ENCODE data around the gene ZGPAT.
A peak's percentile ranks its signal among the peaks of the same experiment; 100 is the strongest.
"Not testable (repeated sequence)": the region's sequence is repeated elsewhere in the genome, so short reads cannot be mapped to it uniquely, and the experiment has no call there.

The ZGPAT gene, protein sequence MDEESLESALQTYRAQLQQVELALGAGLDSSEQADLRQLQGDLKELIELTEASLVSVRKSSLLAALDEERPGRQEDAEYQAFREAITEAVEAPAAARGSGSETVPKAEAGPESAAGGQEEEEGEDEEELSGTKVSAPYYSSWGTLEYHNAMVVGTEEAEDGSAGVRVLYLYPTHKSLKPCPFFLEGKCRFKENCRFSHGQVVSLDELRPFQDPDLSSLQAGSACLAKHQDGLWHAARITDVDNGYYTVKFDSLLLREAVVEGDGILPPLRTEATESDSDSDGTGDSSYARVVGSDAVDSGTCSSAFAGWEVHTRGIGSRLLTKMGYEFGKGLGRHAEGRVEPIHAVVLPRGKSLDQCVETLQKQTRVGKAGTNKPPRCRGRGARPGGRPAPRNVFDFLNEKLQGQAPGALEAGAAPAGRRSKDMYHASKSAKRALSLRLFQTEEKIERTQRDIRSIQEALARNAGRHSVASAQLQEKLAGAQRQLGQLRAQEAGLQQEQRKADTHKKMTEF

DNA sequence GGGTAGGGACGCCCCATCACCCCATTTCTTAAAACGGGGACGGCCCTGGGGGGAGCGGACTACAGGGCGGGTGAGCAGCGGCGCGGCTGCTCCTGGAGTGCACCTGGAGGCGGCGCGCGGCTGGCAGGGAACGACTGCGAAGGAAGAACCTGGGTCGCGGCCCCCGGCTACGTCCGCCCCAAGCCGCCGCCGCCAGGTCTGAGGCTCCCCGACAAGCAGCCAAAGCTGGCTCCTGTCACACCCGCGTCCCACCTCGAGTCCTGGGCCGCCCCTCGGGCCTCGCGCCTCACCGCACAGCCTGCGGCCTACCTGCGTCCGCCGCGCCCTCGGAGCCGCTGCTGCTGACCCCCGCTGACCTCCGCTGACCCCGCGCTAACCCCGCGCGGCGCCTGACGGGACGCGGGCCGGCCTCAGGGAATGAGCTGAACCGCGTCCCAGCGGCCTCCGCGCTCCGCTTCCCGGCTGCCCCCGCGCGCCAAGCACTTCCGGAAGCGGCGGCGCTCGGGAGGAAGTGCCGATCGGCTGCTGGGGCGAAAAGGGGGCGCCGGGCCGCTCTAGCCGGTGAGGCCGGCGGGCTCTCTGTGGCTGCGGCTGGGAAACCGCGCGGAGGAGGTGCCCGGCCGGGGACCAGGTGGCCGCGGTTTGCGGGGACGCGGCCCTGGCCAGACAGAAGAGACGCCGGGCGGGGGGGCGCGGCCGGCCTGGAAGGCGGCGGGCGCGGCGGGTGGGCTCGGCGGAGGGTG, at the start of gene ZGPAT, which contains the start of gene ARFRP1:
TSS of gene ZGPAT (plus strand) at position 482 of the 743 bp plus-strand sequence. CDS start 542 bp downstream, outside the sequence.
TSS of gene ARFRP1 (minus strand) at position 419 of the 743 bp plus-strand sequence. CDS start 885 bp downstream, outside the sequence.
- peak; percentile 96 for DNase-seq

DNA sequence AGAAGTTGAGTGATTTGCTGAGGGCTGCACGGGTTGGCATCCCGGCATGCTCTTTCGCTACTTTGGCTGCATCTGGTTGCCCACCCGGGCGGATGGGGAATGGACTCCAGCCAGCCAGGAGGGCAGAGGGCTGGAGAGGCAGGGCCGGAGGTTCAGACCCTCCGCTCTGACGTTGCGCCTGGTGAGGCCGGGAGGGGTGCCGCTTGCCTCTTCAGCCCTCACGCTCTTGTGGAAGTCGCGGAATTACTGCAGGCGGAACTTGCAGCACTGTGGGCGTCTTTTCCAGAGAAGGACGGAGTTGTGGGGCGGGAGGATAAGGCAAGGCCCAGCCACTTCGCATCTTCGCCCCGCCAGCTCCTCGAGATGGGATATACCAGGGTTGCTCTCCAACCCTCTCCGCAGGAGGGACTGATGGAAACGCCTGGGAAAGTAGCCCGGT, 49.1 kb upstream of the ZGPAT start:
- peak; percentile 69 for DNase-seq

DNA sequence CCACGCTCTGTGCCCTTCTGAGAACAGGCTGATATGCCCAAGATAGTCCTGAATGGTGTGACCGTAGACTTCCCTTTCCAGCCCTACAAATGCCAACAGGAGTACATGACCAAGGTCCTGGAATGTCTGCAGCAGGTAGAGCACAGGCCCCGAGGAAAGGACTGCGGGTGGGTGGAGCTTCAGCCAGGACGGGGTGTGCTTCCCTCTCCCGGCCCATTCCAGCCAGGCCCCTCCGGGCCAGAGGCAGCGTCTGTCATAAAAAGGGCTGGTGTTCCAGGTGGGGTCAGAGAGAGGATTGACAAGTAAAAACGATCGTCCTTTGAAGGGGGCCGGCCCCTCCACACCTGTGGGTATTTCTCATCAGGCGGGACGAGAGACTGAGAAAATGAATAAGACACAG, 48.5 kb upstream of the ZGPAT start:
- no peak for DNase-seq

DNA sequence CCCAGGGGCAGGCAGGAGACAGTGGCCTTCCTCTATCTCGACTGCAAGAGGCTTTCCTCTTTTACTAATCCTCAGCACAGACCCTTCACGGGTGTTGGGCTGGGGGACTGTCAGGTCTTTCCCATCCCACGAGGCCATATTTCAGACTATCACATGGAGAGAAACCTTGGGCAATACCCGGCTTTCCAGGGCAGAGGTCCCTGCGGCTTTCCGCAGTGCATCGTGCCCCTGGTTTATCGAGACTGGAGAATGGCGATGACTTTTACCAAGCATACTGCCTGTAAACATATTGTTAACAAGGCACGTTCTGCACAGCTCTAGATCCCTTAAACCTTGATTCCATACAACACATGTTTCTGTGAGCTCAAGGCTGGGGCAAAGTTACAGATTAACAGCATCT, 47.7 kb upstream of the ZGPAT start:
- not testable (repeated sequence) for DNase-seq

DNA sequence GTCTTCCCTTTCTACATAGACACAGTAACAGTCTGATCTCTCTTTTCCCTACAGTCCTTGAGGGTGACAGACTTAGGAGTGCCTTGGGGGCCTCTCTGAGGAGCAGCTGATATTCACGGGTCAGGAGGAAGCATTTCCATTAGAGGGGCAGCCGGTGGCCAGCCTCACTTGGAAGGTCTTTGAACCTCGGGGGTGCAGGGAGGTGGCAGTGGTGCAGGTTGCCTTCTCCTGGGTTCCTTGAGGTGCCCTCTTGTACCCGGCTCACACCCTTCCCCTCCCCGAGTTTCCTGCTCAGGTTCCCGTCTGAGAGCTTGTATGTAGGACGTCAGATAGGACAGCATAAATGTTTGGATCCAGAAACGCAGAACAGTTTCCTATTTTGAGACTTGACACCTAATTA, 47.2 kb upstream of the ZGPAT start:
- DNase-seq, result no peak

DNA sequence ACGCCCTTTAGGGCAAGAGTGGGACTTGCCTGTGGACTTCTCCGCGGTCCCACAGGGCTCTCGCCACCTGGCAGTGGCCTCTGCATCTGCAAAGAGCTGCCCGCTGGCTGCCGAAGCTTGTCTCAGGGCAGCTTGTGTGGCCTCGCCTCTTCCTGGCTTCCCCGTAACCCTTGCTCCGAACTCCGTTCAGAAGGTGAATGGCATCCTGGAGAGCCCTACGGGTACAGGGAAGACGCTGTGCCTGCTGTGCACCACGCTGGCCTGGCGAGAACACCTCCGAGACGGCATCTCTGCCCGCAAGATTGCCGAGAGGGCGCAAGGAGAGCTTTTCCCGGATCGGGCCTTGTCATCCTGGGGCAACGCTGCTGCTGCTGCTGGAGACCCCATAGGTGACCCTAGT, 46.7 kb upstream of the ZGPAT start:
- DNase-seq, result no peak

DNA sequence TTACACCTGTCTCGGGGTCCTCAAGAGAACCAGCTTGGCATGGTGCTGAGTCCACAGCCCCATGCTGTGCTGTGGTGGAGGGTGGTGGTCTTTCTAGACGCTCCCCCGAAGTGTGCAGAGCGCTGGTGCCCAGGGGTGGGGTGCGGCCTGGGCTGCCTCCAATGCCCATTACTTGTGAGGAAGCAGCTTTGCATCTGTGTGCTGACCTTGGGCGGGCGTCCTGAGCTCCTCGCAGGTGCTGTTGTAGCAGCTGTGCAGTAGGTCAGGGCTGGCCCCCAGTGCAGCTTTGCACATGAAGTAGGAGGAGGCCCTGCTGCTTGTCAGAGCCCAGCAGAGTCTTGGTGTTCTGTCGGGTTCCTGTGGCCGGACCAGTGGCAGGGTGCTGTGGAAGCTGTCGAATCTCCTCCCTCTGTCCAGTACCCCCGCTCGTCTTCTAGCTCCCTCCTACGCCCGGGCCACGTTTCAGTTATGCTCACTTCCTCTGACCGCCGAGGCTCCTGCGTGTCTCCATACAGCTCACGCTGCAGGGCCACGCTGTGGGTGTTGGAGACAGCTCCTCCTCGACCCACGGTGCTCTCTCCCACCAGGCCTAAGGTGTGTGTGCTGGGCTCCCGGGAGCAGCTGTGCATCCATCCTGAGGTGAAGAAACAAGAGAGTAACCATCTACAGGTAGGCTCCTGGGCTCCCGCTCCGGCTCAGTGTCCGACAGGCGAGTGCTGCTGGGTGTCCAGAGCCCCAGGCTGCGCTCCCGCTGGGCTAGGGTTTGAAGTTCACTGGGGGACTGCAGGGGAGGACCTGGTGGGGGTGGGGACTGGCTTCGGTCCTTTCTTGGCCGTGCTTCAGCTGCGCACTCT, 45.7 kb upstream of the ZGPAT start:
- no peak for DNase-seq

DNA sequence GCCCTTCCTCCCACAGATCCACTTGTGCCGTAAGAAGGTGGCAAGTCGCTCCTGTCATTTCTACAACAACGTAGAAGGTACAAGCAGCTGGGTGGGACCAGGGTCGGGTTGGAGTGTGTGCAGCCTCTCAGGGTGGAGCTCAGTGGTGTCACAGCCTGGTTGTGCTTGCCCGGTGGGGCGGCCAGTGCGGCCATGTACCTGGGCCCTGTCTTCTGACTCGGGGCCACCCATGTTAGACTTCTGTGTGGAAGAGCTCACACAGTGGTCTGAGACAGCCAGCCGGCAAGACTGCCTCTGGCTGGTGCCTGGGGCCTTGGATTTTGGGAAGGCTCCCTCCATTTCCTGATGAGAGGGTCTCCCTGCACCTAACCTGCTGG, 45.0 kb upstream of the ZGPAT start:
- DNase-seq, result no peak

DNA sequence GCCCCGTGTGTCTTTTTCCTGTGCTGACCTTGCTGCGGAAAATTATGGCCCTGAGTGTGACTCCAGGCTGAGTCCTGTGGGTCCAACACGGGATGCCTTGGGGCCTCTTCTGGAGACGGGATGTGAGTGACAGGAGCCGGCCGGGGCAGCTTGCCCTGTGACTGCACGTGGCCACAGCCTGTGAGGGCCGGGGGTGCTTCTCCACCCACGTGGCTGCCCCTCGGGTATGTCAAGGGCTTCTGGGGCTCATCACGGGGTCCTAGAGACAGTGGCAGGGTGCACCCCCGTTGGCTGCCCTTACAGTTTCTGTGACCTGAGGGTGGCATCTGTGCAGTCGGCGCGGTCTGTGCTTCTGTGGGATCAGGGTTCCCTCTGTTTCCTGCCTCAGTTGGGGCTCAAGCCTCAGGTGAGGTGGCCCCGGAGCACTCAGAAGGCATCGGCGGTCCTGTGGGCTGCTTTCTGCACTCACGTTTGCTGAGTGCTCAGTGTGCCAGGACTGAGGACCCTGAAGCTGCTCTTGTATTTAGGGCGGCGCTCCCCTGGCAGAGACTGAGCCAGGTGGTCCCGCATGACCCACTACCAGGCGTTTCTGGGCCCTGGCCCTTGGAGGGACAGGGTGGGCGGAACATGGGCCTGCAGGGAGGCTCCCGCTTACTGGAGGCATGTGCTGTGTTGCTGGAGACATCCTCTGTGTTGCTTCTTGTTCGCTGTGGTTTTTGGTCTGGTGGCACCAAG, 44.3 kb upstream of the ZGPAT start:
- DNase-seq, result no peak

DNA sequence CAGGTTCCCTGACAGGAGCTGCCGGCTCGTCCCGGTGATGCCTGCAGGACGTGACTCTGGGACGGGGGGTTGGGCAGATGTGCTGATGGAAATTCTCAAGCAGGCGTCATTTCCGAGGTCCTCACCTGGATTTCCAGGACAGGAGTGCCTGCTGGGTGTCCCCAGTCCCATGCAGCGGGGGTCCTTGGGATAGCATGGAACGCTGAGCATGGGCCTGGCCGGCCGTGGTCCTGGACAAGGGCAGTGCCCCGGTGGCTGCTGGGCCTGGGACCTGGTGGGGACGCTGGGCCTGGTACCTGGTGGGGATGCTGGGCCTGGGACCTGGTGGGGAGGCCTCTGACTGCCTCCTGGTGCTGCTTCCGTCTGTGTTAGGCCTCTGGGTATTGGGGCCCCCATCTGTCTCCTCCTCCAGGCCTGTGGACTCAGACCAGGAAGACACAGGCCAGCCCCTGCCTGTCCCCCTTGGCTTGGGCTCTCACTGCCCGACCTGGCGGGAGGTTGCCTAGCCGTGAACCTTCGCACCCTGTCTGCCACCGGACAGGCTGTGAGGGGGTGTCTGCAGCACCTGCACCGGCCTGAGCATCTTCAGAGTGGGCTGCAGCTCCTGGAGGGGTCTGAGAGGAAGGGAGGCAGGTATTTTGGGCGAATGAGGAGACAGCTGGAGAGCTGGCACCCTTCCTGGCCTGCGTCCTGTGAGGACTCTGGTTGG, 43.5 kb upstream of the ZGPAT start:
- no peak for DNase-seq

DNA sequence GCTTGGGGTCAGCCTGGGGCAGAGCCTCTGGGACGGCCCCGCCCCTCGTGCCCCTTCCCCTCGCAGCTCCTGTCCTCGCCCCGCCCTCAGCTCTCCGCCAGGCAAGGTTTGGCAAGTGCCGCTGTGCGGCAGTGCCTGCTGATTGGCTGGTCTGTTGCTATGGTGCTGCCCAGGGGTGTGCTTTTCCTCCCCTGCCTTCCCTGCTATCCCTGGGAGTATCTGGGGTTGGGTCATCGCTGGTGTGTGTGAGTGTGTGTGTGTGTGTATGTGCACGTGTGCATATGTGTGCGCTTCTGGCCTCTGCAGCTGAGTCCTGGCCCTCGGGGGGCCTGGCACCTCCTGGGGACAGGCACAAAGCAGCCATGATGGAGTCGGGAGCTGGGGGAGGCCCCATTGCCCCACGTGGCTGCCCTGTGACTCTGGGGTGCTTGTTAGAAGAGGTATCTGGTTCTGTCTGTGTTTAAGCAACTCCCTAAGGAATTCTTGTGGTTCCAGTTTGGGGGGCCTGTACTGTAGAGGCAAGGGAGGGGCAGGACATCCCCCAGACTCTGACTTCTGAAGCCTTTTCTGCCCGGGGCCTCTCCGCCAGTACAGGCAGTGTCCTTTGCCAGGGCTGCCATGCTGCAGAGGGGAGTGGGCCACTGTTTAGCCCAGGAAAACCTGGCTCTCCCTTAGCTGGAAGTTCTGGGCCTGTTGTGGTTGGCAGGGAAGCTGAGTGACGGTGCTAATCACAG, 42.8 kb upstream of the ZGPAT start:
- no peak for DNase-seq

DNA sequence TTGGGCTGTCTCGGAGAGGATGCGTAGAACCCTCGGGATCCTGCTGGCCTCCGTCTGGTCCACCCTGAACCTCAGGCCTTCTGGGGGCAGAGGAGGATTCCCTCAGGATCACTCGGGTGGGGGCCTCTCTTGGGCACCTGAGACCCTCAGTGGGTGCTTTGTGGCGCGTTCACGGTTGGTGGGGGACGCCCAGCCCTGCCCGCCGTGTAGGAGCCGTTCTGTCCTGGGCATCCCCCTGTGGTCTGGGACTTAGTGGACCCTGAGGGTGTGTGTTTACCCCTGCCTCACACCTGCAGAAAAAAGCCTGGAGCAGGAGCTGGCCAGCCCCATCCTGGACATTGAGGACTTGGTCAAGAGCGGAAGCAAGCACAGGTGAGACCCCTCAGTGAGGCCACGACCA, 42.1 kb upstream of the ZGPAT start:
- DNase-seq, result no peak

DNA sequence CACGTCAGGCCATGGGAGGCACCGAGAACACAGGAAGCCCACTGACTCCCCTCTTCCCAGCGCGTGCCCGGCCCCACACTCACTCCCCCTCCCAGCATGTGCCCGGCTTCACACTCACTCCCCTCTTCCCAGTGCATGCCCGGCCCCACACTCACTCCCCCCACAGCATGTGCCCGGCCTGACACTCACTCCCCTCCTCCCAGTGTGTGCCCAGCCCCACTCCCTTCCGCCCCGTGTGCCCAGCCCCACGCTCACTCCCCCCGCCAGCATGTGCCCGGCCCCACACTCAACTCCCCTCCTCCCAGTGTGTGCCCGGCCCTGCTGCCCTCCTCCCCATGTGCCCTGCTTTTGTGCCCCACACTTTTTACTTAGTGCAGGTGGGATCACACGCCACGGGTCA, 40.0 kb upstream of the ZGPAT start:
- DNase-seq, result no peak

DNA sequence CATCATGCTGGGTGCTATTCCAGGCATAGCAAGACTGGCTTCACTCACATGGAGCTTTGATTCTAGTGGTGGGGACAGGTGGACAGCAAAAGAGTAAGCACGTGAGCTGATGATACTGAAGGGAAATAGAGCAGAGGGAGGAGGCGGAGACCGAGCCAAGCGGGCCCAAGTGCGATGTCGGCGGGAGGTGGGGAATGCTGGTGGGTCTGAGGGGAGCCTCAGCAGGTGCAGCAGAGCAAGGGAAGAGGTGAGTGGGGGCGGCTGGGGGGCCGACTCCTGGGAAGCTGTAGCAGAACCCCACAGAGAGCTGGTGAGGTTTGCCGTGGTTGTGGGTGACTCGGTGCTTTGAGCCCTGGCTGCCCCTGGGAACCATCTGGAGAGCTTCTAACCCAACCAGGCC, 39.5 kb upstream of the ZGPAT start:
- DNase-seq, result no peak

DNA sequence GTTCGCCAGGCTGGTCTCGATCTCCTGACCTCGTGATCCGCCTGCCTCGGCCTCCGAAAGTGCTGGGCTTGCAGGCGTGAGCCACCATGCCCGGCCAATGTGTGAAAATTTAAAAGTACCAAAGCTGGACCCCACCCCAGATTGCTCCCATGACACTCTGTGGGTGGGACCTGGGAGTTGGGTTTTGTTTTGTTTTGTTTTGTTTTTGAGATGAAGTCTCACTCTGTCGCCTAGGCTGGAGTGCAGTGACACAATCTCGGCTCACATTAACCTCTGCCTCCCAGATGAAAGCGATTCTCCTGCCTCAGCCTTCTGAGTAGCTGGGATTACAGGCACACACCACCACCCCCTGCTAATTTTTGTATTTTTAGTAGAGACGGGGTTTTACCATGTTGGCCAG, 36.1 kb upstream of the ZGPAT start:
- not testable (repeated sequence) for DNase-seq

DNA sequence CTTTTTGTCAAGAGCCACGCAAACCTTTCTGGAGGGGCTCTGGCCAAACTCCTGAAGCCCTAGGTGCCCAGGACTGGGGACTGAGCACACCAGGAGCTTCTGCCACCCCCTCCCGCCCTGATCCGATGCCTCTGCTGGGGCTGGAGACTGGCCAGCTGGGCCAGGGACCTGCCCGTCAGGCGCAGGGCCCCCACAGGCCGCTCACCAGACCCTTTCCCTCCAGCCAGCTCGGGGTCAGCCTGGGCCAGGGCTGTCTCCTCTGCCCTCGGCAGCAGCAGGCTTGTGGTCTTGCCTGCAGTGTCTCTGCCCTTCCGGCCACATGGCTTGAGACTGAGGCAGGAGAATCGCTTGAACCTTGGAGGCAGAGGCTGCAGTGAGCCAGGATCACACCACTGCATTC, 35.2 kb upstream of the ZGPAT start:
- DNase-seq, result no peak

DNA sequence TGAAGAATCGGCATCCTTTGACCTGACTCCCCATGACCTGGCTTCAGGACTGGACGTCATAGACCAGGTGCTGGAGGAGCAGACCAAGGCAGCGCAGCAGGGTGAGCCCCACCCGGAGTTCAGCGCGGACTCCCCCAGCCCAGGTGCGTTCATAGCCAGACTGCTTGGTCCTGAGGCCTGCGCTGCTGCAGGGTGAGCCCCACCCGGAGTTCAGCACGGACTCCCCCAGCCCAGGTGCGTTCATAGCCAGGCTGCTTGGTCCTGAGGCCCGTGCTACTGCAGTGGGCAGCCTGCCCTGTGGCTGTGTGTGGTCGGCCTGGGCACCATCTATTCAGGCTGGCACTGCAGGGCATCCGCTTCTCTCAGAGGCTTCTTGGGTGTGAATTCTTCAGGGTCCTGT, 33.9 kb upstream of the ZGPAT start:
- no peak for DNase-seq

DNA sequence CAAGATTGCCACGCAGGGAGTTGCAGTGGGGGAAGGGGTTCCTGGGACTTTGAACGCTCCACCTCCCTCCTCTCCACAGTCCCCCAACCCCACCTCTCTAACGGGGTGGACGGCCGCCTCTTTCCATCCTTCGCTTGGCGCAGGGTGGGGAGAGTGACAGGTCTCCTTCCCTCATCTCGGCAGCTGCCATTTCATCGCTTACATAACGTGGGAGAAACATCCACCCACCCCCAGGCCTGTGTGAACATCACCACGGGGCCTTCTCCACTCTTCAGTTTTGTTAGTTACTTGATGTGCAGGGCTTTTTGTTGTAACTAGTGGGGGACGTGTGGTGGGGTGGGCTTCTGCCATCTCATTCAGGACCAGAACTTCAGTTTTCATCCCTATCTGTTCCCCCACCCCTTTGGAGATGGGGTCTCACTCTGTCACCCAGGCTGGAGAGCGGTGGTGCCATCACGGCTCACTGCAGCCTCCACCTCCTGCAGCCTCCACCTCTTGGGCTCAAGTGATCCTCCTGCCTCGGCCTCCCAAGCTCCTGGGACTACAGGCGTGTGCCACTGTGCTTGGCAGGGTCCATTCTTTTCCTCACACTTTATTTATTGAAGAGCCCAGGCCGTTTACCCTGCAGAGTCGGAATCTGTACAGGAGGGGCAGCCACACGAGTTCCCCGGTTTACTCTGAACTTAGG, 32.0 kb upstream of the ZGPAT start:
- no peak for DNase-seq

DNA sequence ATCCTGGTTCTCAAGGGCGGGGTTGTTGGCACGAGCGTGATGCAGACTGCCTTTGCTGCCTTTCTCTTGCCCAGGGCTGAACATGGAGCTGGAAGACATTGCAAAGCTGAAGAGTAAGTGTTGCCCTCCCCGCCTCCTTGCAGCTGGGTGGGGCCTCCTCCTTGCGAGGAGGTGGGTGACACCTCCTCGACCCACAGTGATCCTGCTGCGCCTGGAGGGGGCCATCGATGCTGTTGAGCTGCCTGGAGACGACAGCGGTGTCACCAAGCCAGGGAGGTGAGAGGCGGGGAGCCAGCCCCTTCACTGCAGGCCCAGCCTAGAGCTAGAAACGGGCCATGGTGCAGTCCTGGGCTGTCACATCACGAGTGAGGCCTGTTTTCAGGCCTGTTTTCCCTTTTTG, 29.8 kb upstream of the ZGPAT start:
- no peak for DNase-seq

All from hematopoietic multipotent progenitor cell treated with erythropoietin and hydrocortisone succinate and interleukin-3 and kit ligand, for 4 days (in vitro differentiated cells).